SU-DHL-6 (cell line): ENCODE results near the gene TAS2R1.

Experiments
- H2AFZ ChIP-seq: fragments of 200-600 bp; sonication (generic); 2 replicates; pipeline ENCODE4 v1.6.1; 2014; ENCODE audit warnings: low read depth, mild to moderate bottlenecking, moderate library complexity, mixed read lengths, antibody characterized with exemption, low read length; ENCODE audit not compliant: severe bottlenecking
- H3F3A ChIP-seq: fragments of 200-600 bp; shearing (Covaris generic); 2 replicates; pipeline ENCODE4 v1.6.0; 2016; ENCODE audit warnings: antibody characterized with exemption, mild to moderate bottlenecking; ENCODE audit not compliant: insufficient read depth
- H3K27ac ChIP-seq: fragments of 200-600 bp; sonication (generic); 2 replicates; pipeline ENCODE4 v1.5.1; 2016; ENCODE audit warnings: low read depth, mild to moderate bottlenecking, low read length, moderate library complexity, mixed read lengths
- H3K27me3 ChIP-seq: fragments of 200-600 bp; sonication (generic), shearing (Covaris generic); 2 replicates; pipeline ENCODE4 v1.6.0; 2014; ENCODE audit warnings: mild to moderate bottlenecking, low read length
- H3K36me3 ChIP-seq: fragments of 200-600 bp; sonication (generic); 2 replicates; pipeline ENCODE4 v1.6.1; 2014; ENCODE audit warnings: mild to moderate bottlenecking, low read length, mixed read lengths
- H3K4me2 ChIP-seq: fragments of 300-600, 200-600 bp; shearing (Covaris generic), sonication (generic); 2 replicates; pipeline ENCODE4 v1.6.0; 2014; ENCODE audit warnings: low read length, low read depth, mild to moderate bottlenecking; ENCODE audit not compliant: poor library complexity, severe bottlenecking
- H3K4me3 ChIP-seq: fragments of 200-600 bp; sonication (generic); 2 replicates; pipeline ENCODE4 v1.5.1; 2014; ENCODE audit warnings: antibody characterized with exemption, low read length, mild to moderate bottlenecking, mixed read lengths; ENCODE audit not compliant: insufficient read depth, poor library complexity, severe bottlenecking
- H3K79me2 ChIP-seq: fragments of 200-600 bp; sonication (generic); 2 replicates; pipeline ENCODE4 v1.6.1; 2014; ENCODE audit warnings: mild to moderate bottlenecking, low read length, moderate library complexity; ENCODE audit not compliant: insufficient read depth
- H3K9ac ChIP-seq: fragments of 200-600 bp; sonication (generic); 2 replicates; pipeline ENCODE4 v1.7.0; 2014; ENCODE audit warnings: mild to moderate bottlenecking, low read length
- H3K9me2 ChIP-seq: fragments of 200-600 bp; sonication (generic); replicated peaks from 2 replicates; pipeline ENCODE4 v1.6.1; 2014; ENCODE audit warnings: low read length; ENCODE audit not compliant: insufficient read depth
- H3K9me3 ChIP-seq: fragments of 200-600 bp; sonication (generic); 2 replicates; pipeline ENCODE4 v1.6.1; 2014; ENCODE audit warnings: low read length, mixed read lengths; ENCODE audit not compliant: insufficient read depth
- H4K20me1 ChIP-seq: fragments of 200-600 bp; sonication (generic); 2 replicates; pipeline ENCODE4 v1.6.1; 2014; ENCODE audit warnings: low read depth, mild to moderate bottlenecking, antibody characterized with exemption, low read length, moderate library complexity, mixed read lengths
- CTCF ChIP-seq: fragments of 200-600 bp; sonication (generic); IDR thresholded peaks from one replicate; pipeline ENCODE4 v1.5.1; 2017; ENCODE audit warnings: antibody characterized with exemption, mild to moderate bottlenecking, low read length, moderate library complexity; ENCODE audit not compliant: insufficient read depth, poor library complexity, severe bottlenecking
- EZH2phosphoT487 ChIP-seq: fragments of 200-600 bp; sonication (generic), shearing (Covaris generic); conservative IDR thresholded peaks from 2 replicates; pipeline ENCODE4 v1.6.1; 2018; ENCODE audit warnings: mild to moderate bottlenecking, antibody characterized with exemption, low read length, moderate library complexity, mixed read lengths

Gene TAS2R1

GRCh38 chr5:9622971-9623421 lies 7.2 kb downstream of the TAS2R1 start:
- no peaks in the 10 kb centered on the region for H3K79me2 ChIP-seq
- no peak overlapping the region for H3K4me3 ChIP-seq
- H4K20me1 ChIP-seq, result no peaks in the 10 kb centered on the region
- H3K4me2 ChIP-seq, result no peak overlapping the region
- H3K9me2 ChIP-seq, result no peaks in the 10 kb centered on the region
- no peaks in the 10 kb centered on the region for H3K9me3 ChIP-seq
- no peaks in the 10 kb centered on the region for H3F3A ChIP-seq
- TF ChIP-seq EZH2phosphoT487 (no peak), CTCF (no peak)
- no peaks in the 10 kb centered on the region for H3K36me3 ChIP-seq
- no peaks in the 10 kb centered on the region for H3K27me3 ChIP-seq
- no peak overlapping the region for H3K27ac ChIP-seq
- H3K9ac ChIP-seq, result no peak overlapping the region
- H2AFZ ChIP-seq, result no peak overlapping the region

GRCh38 chr5:9621379-9621903 lies 8.7 kb downstream of the TAS2R1 start:
- Histone ChIP-seq H3K4me3 (no peak overlapping the region), H3K4me2 (no peak overlapping the region), H3K79me2 (no peaks in the 10 kb centered on the region), H3K36me3 (no peaks in the 10 kb centered on the region), H2AFZ (no peak overlapping the region), H3K9me3 (no peaks in the 10 kb centered on the region), H3F3A (no peaks in the 10 kb centered on the region), H3K27ac (no peak overlapping the region), H3K9ac (no peak overlapping the region), H3K9me2 (no peaks in the 10 kb centered on the region), H4K20me1 (no peaks in the 10 kb centered on the region), H3K27me3 (no peaks in the 10 kb centered on the region)
- TF ChIP-seq EZH2phosphoT487 (no peak), CTCF (no peak)

- H3K27ac ChIP-seq, result no peak overlapping the region
- no peaks in the 10 kb centered on the region for H3K27me3 ChIP-seq
- H4K20me1 ChIP-seq, result no peaks in the 10 kb centered on the region
- H3K79me2 ChIP-seq, result no peaks in the 10 kb centered on the region
- H3K36me3 ChIP-seq, result no peaks in the 10 kb centered on the region
- no peaks in the 10 kb centered on the region for H3F3A ChIP-seq
- no peaks in the 10 kb centered on the region for H3K9me2 ChIP-seq
- H2AFZ ChIP-seq, result no peak overlapping the region
- H3K4me3 ChIP-seq, result no peak overlapping the region
- no peak overlapping the region for H3K4me2 ChIP-seq
- no peak overlapping the region for H3K9ac ChIP-seq
- TF ChIP-seq EZH2phosphoT487 (no peak), CTCF (no peak)
- no peaks in the 10 kb centered on the region for H3K9me3 ChIP-seq
These were observed 10.6 kb downstream of the TAS2R1 start for GRCh38 chr5:9619331-9620092.
